VCaP (cell line): ENCODE data around the gene ARHGAP5.

Source experiments
- H3K27ac ChIP-seq: fragments of 450-650 bp; 2 replicates; pipeline ENCODE4 v1.5.1; 2017
- TF ChIP-seq, protein P1 (sequence below): fragments of 450-650 bp; conservative IDR thresholded peaks from 2 replicates; pipeline ENCODE4 v1.5.1; 2017; ENCODE audit warnings: mild to moderate bottlenecking, moderate library complexity

ARHGAP5 gene

DNA sequence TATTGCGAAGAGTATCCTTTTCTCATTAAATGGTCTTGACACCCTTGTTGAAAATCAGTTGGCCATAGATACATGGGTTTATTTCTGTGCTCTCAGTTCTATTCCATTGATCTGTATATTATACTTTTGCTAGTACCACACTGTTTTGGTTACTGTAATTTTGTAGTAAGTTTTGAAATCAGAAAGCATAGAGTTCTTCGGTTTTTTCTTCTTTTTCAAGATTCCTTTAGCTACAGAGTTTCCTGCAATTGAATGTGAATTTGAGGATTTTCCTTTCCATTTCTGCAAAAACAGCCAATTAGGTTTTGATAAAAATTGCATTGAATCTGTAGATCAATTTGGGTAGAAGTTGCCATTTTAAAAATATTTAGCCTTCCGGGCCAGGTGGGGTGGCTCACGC lies 60.2 kb downstream of the ARHGAP5 start:
- no peak overlapping the region for H3K27ac ChIP-seq
- TF ChIP-seq, protein P1, sequence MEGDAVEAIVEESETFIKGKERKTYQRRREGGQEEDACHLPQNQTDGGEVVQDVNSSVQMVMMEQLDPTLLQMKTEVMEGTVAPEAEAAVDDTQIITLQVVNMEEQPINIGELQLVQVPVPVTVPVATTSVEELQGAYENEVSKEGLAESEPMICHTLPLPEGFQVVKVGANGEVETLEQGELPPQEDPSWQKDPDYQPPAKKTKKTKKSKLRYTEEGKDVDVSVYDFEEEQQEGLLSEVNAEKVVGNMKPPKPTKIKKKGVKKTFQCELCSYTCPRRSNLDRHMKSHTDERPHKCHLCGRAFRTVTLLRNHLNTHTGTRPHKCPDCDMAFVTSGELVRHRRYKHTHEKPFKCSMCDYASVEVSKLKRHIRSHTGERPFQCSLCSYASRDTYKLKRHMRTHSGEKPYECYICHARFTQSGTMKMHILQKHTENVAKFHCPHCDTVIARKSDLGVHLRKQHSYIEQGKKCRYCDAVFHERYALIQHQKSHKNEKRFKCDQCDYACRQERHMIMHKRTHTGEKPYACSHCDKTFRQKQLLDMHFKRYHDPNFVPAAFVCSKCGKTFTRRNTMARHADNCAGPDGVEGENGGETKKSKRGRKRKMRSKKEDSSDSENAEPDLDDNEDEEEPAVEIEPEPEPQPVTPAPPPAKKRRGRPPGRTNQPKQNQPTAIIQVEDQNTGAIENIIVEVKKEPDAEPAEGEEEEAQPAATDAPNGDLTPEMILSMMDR: no peak

DNA sequence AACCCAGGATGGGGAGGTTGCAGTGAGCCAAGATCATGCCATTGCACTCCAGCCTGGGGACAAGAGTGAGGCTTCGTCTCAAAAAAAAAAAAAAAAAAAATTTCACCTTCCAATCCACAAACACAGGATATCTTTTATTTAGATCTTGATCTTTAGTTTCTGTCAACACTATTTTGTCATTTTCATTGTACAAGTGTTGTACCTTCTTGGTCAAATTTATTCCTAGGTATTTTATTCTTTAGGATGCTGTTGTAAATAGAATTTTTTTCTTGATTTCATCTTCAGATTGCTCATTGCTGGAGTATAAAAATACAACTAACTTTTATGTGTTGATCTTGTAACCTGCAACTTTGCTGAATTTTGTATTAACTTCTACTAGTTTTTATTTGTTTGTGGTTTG lies 60.8 kb downstream of the ARHGAP5 start:
- TF ChIP-seq, protein P1: no peak
- H3K27ac ChIP-seq: no peak overlapping the region

DNA sequence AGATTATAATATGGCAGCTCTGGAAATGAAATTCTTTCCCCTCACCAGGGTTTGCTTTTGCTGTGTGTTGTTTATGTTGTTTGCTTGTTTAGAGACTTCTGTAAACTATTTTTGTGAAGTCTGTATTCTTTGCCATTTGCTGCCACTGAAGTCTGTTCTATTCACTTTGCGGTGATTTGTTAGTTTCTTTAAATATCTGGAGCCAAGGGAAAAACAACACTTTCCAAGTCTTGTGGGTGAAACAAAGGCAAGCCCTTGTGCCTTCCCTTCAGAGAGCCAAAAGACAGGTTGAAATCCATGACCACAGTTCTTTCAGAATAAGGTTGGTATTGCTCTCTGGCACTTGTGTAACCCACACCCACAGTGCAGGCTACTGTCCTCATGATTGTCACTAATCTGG lies 65.2 kb downstream of the ARHGAP5 start:
- TF ChIP-seq, protein P1: no peak
- H3K27ac ChIP-seq: no peak overlapping the region

DNA sequence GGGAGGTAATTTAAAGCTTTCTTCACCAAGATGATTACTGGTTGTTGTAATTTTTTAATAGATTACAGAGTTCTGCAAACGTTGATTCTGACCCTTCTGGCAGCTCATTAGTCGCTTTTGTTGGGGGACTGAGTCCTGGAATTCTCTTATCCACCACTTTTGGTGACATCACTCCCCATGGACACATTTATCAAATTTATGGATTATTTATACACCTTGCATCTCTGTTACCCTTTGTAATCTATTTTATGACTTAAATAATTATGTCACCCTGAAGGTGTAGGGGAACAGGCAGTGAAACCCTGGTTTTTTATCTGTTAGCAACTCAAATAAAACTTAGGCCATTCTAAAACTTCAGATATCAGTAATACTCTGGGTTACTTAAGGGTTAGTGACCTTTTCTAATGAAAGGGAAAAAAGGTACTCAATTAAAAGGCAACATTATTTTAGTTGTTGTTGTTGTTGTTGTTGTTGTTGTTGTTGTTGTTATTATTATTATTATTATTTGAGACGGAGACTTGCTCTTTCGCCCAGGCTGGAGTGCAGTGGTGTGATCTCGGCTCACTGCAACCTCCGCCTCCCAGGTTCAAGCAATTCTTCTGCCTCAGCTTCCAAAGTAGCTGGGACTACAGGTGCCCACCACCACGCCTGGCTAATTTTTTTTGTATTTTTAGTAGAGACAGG lies 65.8 kb downstream of the ARHGAP5 start:
- TF ChIP-seq, protein P1: no peak
- H3K27ac ChIP-seq: no peak overlapping the region

DNA sequence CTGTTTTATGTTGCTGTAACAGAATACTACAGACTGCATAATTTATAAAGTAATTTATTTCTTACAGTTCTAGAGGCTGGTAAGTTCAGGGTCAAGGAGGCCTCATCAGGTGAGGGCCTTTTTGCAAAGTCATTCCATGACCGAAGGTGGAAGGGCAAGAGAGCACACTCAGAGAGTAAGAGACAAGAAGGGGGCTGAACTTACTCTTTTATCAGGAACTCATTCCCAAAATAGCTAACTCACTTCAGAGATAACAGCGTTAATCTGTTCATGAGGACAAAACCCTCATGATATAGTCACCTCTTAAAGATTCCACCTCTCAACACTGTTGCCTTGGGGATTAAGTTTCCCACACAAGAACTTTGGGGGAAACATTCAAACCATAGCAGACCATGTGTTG lies 73.3 kb downstream of the ARHGAP5 start:
- no peak overlapping the region for H3K27ac ChIP-seq
- TF ChIP-seq, protein P1: no peak

DNA sequence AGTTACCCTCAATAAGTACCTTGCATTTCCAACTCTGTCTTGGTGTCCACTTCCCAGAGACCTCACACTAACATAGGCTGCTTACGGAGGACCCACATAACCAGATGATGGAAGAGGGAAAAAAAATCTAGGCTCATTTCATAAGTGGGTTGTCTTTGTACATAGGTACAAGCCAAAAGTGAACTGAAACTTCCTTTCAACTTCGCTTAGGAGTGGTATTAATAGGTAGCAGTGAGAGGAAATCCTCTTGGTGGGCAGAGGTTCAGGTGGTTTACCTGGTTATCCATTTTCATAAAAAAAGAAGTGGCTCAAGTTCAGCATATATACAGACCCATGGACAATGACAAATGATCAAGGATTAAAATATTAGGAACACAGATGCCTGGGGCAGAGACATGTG lies 88.9 kb downstream of the ARHGAP5 start:
- no peak overlapping the region for H3K27ac ChIP-seq
- TF ChIP-seq, protein P1: no peak

DNA sequence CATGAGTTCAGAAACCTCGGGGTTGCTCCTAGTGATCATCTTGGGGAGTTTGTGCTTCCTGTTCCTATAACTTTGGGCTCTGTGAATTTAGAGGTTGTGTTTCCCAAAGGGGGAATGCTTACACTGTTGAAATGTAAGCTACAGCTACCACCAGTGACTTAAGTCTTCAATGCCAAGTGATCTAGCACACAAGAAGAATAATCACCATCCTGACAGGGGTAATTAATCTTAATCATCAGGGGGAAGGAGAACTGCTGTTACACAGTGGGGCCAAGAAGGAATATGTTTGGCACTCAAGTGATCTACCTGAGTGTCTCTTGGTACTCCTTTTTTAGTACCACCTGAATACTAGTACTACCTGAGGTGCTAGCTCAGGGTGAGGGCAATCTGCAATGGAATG lies 89.8 kb downstream of the ARHGAP5 start:
- H3K27ac ChIP-seq: no peak overlapping the region
- TF ChIP-seq, protein P1: no peak
